ENCODE data around the gene SH3YL1. TPM values are rescaled to one million over a fixed set of nuclear protein-coding genes. Genes with fewer than 3 reads are reported as not detected.

Gene SH3YL1
- polyA plus RNA-seq, 1 of the 3 experiments (the other 2 are of a cell fraction): 22.7 TPM

DNA sequence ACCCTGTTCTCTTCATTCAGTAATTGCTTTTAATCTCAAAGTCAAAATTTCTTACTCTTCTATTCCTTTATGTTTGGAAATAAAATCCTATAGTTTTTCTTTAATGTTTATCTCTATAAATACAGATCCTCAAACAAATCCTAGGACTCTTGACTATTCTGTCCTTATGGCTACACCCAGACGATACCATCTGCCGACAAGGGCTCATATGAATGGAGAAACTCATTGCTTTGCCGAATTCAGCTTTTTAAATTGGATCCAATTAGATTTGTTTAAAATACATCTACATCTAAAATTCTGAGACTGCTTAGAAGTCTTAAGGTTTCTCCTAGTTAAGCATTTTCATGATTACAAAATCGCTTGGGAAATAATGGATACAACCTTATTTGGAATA, 15.1 kb upstream of the SH3YL1 start:
- peaks cover 8% of the 10 kb centered on the region; the same call in 1 of the 2 replicates for H4K20me1 ChIP-seq (ENCODE audit: insufficient read depth)
- no peaks in the 10 kb centered on the region for H3K9me3 ChIP-seq
- 92% methylated on average over 4 of the region's 4 CpGs for WGBS (ENCODE audit: low lambda C conversion rate)

More for the DNA sequence above, 15.1 kb upstream of the SH3YL1 start:
- ChIA-PET POLR2A (no interaction called here), CTCF (interaction anchor here (0.6 to 1.4 kb wide), 2 partner anchors 11 to 53 kb away, joined by 3 to 6 read pairs; no protein-coding TSS in a partner anchor)
- Histone ChIP-seq H3K4me3 (ENCODE audit: low read depth in 2 of 2, low read length in 1 of 2) (no peak overlapping the region), H3K27me3 (ENCODE audit: insufficient read depth) (no peaks in the 10 kb centered on the region), H3K36me3 (replicated peaks in 1 of 2; ENCODE audit: control insufficient read depth in 1 of 2, insufficient read depth in 2 of 2, low read length in 1 of 2) (peaks cover 49 to 93% of the 10 kb centered on the region in 2 experiments), H3K79me2 (ENCODE audit: insufficient read depth) (peaks cover 41% of the 10 kb centered on the region), H3K27ac (ENCODE audit: low read depth in 2 of 2, low read length in 1 of 2) (no peak overlapping the region), H3K4me1 (ENCODE audit: control insufficient read depth in 1 of 2, insufficient read depth in 2 of 2, low read depth in 1 of 2, low read length in 1 of 2) (no peaks in the 10 kb centered on the region), H3K9me2 (no peaks in the 10 kb centered on the region), H3F3A (replicated peaks; ENCODE audit: insufficient read depth) (no peaks in the 10 kb centered on the region), H3K4me2 (no peak overlapping the region), H3K9ac (no peak overlapping the region), H2AFZ (ENCODE audit: low read depth) (no peak overlapping the region)
- no peak for DNase-seq
- no peak for TF ChIP-seq GATA2 (CRISPR knock-in tag; IDR thresholded peaks at IDR 0.05)
- no peak for TF ChIP-seq FOXJ3 (CRISPR knock-in tag; IDR thresholded peaks at IDR 0.05)
- TF ChIP-seq, protein P1, sequence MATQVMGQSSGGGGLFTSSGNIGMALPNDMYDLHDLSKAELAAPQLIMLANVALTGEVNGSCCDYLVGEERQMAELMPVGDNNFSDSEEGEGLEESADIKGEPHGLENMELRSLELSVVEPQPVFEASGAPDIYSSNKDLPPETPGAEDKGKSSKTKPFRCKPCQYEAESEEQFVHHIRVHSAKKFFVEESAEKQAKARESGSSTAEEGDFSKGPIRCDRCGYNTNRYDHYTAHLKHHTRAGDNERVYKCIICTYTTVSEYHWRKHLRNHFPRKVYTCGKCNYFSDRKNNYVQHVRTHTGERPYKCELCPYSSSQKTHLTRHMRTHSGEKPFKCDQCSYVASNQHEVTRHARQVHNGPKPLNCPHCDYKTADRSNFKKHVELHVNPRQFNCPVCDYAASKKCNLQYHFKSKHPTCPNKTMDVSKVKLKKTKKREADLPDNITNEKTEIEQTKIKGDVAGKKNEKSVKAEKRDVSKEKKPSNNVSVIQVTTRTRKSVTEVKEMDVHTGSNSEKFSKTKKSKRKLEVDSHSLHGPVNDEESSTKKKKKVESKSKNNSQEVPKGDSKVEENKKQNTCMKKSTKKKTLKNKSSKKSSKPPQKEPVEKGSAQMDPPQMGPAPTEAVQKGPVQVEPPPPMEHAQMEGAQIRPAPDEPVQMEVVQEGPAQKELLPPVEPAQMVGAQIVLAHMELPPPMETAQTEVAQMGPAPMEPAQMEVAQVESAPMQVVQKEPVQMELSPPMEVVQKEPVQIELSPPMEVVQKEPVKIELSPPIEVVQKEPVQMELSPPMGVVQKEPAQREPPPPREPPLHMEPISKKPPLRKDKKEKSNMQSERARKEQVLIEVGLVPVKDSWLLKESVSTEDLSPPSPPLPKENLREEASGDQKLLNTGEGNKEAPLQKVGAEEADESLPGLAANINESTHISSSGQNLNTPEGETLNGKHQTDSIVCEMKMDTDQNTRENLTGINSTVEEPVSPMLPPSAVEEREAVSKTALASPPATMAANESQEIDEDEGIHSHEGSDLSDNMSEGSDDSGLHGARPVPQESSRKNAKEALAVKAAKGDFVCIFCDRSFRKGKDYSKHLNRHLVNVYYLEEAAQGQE (IDR thresholded peaks at IDR 0.05; ENCODE audit: low read depth, low read length): no peak
- TF ChIP-seq, protein P2, sequence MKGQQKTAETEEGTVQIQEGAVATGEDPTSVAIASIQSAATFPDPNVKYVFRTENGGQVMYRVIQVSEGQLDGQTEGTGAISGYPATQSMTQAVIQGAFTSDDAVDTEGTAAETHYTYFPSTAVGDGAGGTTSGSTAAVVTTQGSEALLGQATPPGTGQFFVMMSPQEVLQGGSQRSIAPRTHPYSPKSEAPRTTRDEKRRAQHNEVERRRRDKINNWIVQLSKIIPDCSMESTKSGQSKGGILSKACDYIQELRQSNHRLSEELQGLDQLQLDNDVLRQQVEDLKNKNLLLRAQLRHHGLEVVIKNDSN (IDR thresholded peaks at IDR 0.05; ENCODE audit: borderline replicate concordance, low read depth): no peak
- TF ChIP-seq YY1 (IDR thresholded peaks at IDR 0.05; ENCODE audit: low read depth): no peak
- TF ChIP-seq JUND (IDR thresholded peaks at IDR 0.05): no peak
- TF ChIP-seq FOXM1 (IDR thresholded peaks at IDR 0.05; ENCODE audit: low read depth): no peak
- no peak for TF ChIP-seq RFX5 (IDR thresholded peaks at IDR 0.05; ENCODE audit: low read length)
- no peak for TF ChIP-seq RAD21 (IDR thresholded peaks at IDR 0.05; ENCODE audit: low read length)
- TF ChIP-seq, protein P3, sequence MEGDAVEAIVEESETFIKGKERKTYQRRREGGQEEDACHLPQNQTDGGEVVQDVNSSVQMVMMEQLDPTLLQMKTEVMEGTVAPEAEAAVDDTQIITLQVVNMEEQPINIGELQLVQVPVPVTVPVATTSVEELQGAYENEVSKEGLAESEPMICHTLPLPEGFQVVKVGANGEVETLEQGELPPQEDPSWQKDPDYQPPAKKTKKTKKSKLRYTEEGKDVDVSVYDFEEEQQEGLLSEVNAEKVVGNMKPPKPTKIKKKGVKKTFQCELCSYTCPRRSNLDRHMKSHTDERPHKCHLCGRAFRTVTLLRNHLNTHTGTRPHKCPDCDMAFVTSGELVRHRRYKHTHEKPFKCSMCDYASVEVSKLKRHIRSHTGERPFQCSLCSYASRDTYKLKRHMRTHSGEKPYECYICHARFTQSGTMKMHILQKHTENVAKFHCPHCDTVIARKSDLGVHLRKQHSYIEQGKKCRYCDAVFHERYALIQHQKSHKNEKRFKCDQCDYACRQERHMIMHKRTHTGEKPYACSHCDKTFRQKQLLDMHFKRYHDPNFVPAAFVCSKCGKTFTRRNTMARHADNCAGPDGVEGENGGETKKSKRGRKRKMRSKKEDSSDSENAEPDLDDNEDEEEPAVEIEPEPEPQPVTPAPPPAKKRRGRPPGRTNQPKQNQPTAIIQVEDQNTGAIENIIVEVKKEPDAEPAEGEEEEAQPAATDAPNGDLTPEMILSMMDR (IDR thresholded peaks at IDR 0.05): no peak
- no peak for TF ChIP-seq EZH2phosphoT487 (IDR thresholded peaks at IDR 0.05; ENCODE audit: borderline replicate concordance, low read depth)

Measured in SK-N-SH (cell line).